ENCODE data around the gene ZBTB44. TPM values are rescaled to one million over a fixed set of nuclear protein-coding genes. Genes with fewer than 3 reads are reported as not detected.

The ZBTB44 gene
- total RNA-seq (ENCODE audit: low replicate concordance) = 42.1 and 43.6 TPM in 2 replicates

- peak within 1 kb of the TSS; percentile 79 for H3K27ac Mint-ChIP-seq
- H3K4me1 ChIP-seq = peaks cover 11% of the 10 kb centered on the region
- peak within 1 kb of the TSS; percentile 34 for H2AFZ ChIP-seq (replicated peaks)
- peaks cover 21% of the 10 kb centered on the region for H4K20me1 ChIP-seq (ENCODE audit: low read depth)
- H3K4me1 Mint-ChIP-seq = peaks cover 17% of the 10 kb centered on the region
- H3K79me2 ChIP-seq (ENCODE audit: low read depth) = peaks cover 43% of the 10 kb centered on the region
- peak within 1 kb of the TSS; percentile 92 for H3K4me2 ChIP-seq
- no peaks in the 10 kb centered on the region for H3K27me3 ChIP-seq
- TF ChIP-seq EZH2 (IDR thresholded peaks at IDR 0.05) = no peak
- TF ChIP-seq CTCF (IDR thresholded peaks at IDR 0.05) = no peak
- TF ChIP-seq EZH2phosphoT487 (IDR thresholded peaks at IDR 0.05) = no peak
- peak; percentile 95 for DNase-seq (ENCODE audit: low spot score)
- peaks cover 3% of the 10 kb centered on the region for H3F3A ChIP-seq (ENCODE audit: low read depth)
- peak within 1 kb of the TSS; percentile 95 for H3K4me3 ChIP-seq
- peak within 1 kb of the TSS; percentile 95 for H3K27ac ChIP-seq
- H3K9me3 Mint-ChIP-seq = no peaks in the 10 kb centered on the region
- no peaks in the 10 kb centered on the region for H3K36me3 Mint-ChIP-seq
- H3K27me3 Mint-ChIP-seq (ENCODE audit: insufficient read depth, low read depth) = peaks cover 5% of the 10 kb centered on the region
- H3K9me3 ChIP-seq (ENCODE audit: low read depth) = no peaks in the 10 kb centered on the region
- peak within 1 kb of the TSS; percentile 60 for H3K9ac ChIP-seq
- H3K4me3 Mint-ChIP-seq = peak within 1 kb of the TSS; percentile 93
- H3K36me3 ChIP-seq = no peaks in the 10 kb centered on the region
These were observed at the start of gene ZBTB44 for GRCh38 chr11:130314750-130315285. Gene ZBTB44, minus strand, starts transcription at chr11:130314917. Its CDS starts 53,044 bp downstream, at chr11:130261873.

- TF ChIP-seq EZH2 (IDR thresholded peaks at IDR 0.05) (no peak), EZH2phosphoT487 (IDR thresholded peaks at IDR 0.05) (no peak), CTCF (IDR thresholded peaks at IDR 0.05) (no peak)
- Mint-ChIP-seq H3K27me3 (ENCODE audit: insufficient read depth, low read depth) (no peaks in the 10 kb centered on the region), H3K4me1 (no peaks in the 10 kb centered on the region), H3K36me3 (peaks cover 3% of the 10 kb centered on the region), H3K9me3 (peaks cover 15% of the 10 kb centered on the region), H3K27ac (no peak overlapping the region), H3K4me3 (no peak overlapping the region)
- H3K4me1 ChIP-seq = no peaks in the 10 kb centered on the region
- no peak overlapping the region for H3K9ac ChIP-seq
- no peaks in the 10 kb centered on the region for H3F3A ChIP-seq (ENCODE audit: low read depth)
- H3K27ac ChIP-seq = no peak overlapping the region
- no peaks in the 10 kb centered on the region for H3K9me3 ChIP-seq (ENCODE audit: low read depth)
- H2AFZ ChIP-seq (replicated peaks) = no peak overlapping the region
- no peaks in the 10 kb centered on the region for H4K20me1 ChIP-seq (ENCODE audit: low read depth)
- H3K36me3 ChIP-seq = no peaks in the 10 kb centered on the region
- H3K27me3 ChIP-seq = no peaks in the 10 kb centered on the region
- no peak for DNase-seq (ENCODE audit: low spot score)
- no peak overlapping the region for H3K4me2 ChIP-seq
- H3K4me3 ChIP-seq = no peak overlapping the region
- H3K79me2 ChIP-seq (ENCODE audit: low read depth) = no peaks in the 10 kb centered on the region
These were observed 44.7 kb upstream of the ZBTB44 start for GRCh38 chr11:130359419-130359818.

- H3K79me2 ChIP-seq (ENCODE audit: low read depth) = no peaks in the 10 kb centered on the region
- H3K4me3 ChIP-seq = no peak overlapping the region
- no peaks in the 10 kb centered on the region for H3K4me1 Mint-ChIP-seq
- H3K27ac ChIP-seq = no peak overlapping the region
- no peak overlapping the region for H3K27ac Mint-ChIP-seq
- H3K4me2 ChIP-seq = no peak overlapping the region
- H3K4me1 ChIP-seq = no peaks in the 10 kb centered on the region
- no peak overlapping the region for H2AFZ ChIP-seq (replicated peaks)
- H3K36me3 Mint-ChIP-seq = peaks cover 3% of the 10 kb centered on the region
- H3K9me3 ChIP-seq (ENCODE audit: low read depth) = no peaks in the 10 kb centered on the region
- no peak overlapping the region for H3K9ac ChIP-seq
- no peaks in the 10 kb centered on the region for H3K27me3 ChIP-seq
- peaks cover 18% of the 10 kb centered on the region for H3K9me3 Mint-ChIP-seq
- TF ChIP-seq CTCF (IDR thresholded peaks at IDR 0.05) = no peak
- TF ChIP-seq EZH2 (IDR thresholded peaks at IDR 0.05) = no peak
- TF ChIP-seq EZH2phosphoT487 (IDR thresholded peaks at IDR 0.05) = no peak
- no peaks in the 10 kb centered on the region for H3K36me3 ChIP-seq
- H3K27me3 Mint-ChIP-seq (ENCODE audit: insufficient read depth, low read depth) = no peaks in the 10 kb centered on the region
- no peak overlapping the region for H3K4me3 Mint-ChIP-seq
- no peak for DNase-seq (ENCODE audit: low spot score)
- no peaks in the 10 kb centered on the region for H4K20me1 ChIP-seq (ENCODE audit: low read depth)
- H3F3A ChIP-seq (ENCODE audit: low read depth) = no peaks in the 10 kb centered on the region
These were observed 43.7 kb upstream of the ZBTB44 start for GRCh38 chr11:130358398-130358797.

All from neural progenitor cell (in vitro differentiated cells).